Natural killer cell (primary cell): ENCODE measurements around the gene TRAF2. TPM values are rescaled to one million over a fixed set of nuclear protein-coding genes. Genes with fewer than 3 reads are reported as not detected.

ENCODE experiments used
- ATAC-seq, 3 donors: fragments of 150-1000 bp in 2 of 3; fragments of 200-7000 bp in 1 of 3; cut with Tn5 transposase; 1 replicate in 1 of 3; 2 replicates in 2 of 3; pipeline ENCODE4 v1.10.0; 2021; ENCODE audit warnings: mild to moderate bottlenecking in 2 of 3, moderate library complexity in 2 of 3
- DNase-seq, 2 donors: peaks; one replicate each; pipeline versions ENCODE4 v3.0.0 to v3.0.0-alpha.2; 2013 to 2021; ENCODE audit warnings: mixed read lengths in 1 of 2
- H3K27ac ChIP-seq: one replicate; pipeline ENCODE4 v1.5.1; 2013; ENCODE audit warnings: mild to moderate bottlenecking, low read length
- H3K27me3 ChIP-seq: one replicate; pipeline ENCODE4 v1.6.1; 2013; ENCODE audit warnings: low read length; ENCODE audit not compliant: control insufficient read depth, insufficient read depth
- H3K36me3 ChIP-seq: one replicate; pipeline ENCODE4 v1.6.1; 2013; ENCODE audit warnings: low read length; ENCODE audit not compliant: control insufficient read depth, insufficient read depth
- H3K4me1 ChIP-seq: one replicate; pipeline ENCODE4 v1.6.1; 2013; ENCODE audit warnings: low read length; ENCODE audit not compliant: control insufficient read depth, insufficient read depth
- H3K4me3 ChIP-seq: one replicate; pipeline ENCODE4 v1.5.1; 2013; ENCODE audit warnings: low read length
- H3K9me3 ChIP-seq: one replicate; pipeline ENCODE4 v1.6.1; 2013; ENCODE audit warnings: low read length; ENCODE audit not compliant: control insufficient read depth, insufficient read depth
- H3K27ac Mint-ChIP-seq, 2 donors: one replicate each; pipeline ENCODE4 v1.8.0; 2022; ENCODE audit warnings: mild to moderate bottlenecking in 2 of 2, mixed read lengths in 2 of 2, moderate library complexity in 1 of 2
- H3K27me3 Mint-ChIP-seq, 2 donors: one replicate each; pipeline ENCODE4 v1.8.0; 2022; ENCODE audit warnings: low read depth in 2 of 2, mixed read lengths in 2 of 2
- H3K36me3 Mint-ChIP-seq: one replicate; pipeline ENCODE4 v1.8.0; 2022; ENCODE audit warnings: mixed read lengths
- H3K4me1 Mint-ChIP-seq, 2 donors: one replicate each; pipeline ENCODE4 v1.8.0; 2022; ENCODE audit warnings: mixed read lengths in 2 of 2
- H3K4me3 Mint-ChIP-seq: one replicate; pipeline ENCODE4 v1.8.0; 2022; ENCODE audit warnings: mild to moderate bottlenecking, moderate library complexity, mixed read lengths
- H3K9me3 Mint-ChIP-seq, 2 donors: one replicate each; pipeline ENCODE4 v1.8.0; 2022; ENCODE audit warnings: mixed read lengths in 2 of 2
- WGBS: methylation state at CpG from one replicate; pipeline ENCODE4 v1.1.7; 2013; ENCODE audit warnings: missing lambda C conversion rate; ENCODE audit not compliant: insufficient coverage; 5-methylcytosine and 5-hydroxymethylcytosine counted together
- intact Hi-C: fragments of 100-400 bp; cut with micrococcal nuclease; formaldehyde crosslinking; loops from one replicate; pipeline ENCODE4 v1.14.2; 2022
- total RNA-seq, 4 donors: library from RNA; stranded (reverse); fragments of 120-200 nt in 1 of 4; gene quantifications; one replicate each; pipeline versions ENCODE4 v1.2.3 to v1.2.4, GENCODE V29; 2013 to 2022
- TF ChIP-seq, protein P1 (sequence below): fragments of 200-600 bp; IDR thresholded peaks from one replicate; pipeline ENCODE4 v1.8.0; 2022; ENCODE audit warnings: antibody characterized with exemption

Gene TRAF2
- total RNA-seq, 3 donors from 2014 or later (not counting 1 experiment from before 2014, with no cell fraction given), result 17.4 to 35.5 (median 25.0) TPM

DNA sequence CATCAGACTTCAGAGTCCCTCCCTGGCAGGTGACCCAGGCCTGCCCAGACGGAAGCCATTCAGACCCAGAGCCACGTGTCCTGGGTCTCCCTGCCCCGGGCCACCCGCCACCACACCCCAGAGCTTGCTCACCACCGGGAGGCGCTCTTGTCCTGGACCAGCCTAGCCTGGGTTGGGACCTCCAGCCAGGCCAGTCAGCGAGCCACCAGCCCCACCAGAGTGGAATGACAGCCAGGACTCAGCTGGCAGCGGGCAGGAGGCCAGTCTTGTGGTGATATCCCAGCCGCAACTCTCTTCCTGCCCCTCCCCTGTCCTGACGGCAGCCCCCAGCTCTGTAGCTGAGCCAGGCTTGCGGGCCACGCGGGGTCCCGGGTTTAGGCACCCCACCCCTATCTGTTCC lies 89.3 kb downstream of the TRAF2 start:
- Histone ChIP-seq H3K4me3 (peak overlapping the region; percentile 26), H3K9me3 (no peaks in the 10 kb centered on the region), H3K36me3 (no peaks in the 10 kb centered on the region), H3K27ac (peak overlapping the region; percentile 51), H3K27me3 (no peaks in the 10 kb centered on the region), H3K4me1 (peaks cover 59% of the 10 kb centered on the region)
- no peaks in the 10 kb centered on the region for H3K9me3 Mint-ChIP-seq
- ATAC-seq (peak; percentile 11 to 19 (median 17)), DNase-seq (peak in 1 of 2 donors; percentile 55)
- TF ChIP-seq, protein P1, sequence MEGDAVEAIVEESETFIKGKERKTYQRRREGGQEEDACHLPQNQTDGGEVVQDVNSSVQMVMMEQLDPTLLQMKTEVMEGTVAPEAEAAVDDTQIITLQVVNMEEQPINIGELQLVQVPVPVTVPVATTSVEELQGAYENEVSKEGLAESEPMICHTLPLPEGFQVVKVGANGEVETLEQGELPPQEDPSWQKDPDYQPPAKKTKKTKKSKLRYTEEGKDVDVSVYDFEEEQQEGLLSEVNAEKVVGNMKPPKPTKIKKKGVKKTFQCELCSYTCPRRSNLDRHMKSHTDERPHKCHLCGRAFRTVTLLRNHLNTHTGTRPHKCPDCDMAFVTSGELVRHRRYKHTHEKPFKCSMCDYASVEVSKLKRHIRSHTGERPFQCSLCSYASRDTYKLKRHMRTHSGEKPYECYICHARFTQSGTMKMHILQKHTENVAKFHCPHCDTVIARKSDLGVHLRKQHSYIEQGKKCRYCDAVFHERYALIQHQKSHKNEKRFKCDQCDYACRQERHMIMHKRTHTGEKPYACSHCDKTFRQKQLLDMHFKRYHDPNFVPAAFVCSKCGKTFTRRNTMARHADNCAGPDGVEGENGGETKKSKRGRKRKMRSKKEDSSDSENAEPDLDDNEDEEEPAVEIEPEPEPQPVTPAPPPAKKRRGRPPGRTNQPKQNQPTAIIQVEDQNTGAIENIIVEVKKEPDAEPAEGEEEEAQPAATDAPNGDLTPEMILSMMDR, result peak; percentile 44
- no peaks in the 10 kb centered on the region for H3K36me3 Mint-ChIP-seq
- intact Hi-C loops, result no loop called here
- H3K4me3 Mint-ChIP-seq, result peak overlapping the region; percentile 83
- peaks cover 6 to 39% of the 10 kb centered on the region in 2 donors for H3K4me1 Mint-ChIP-seq
- no peaks in the 10 kb centered on the region for H3K27me3 Mint-ChIP-seq
- peak overlapping the region; percentile 78 to 80 for H3K27ac Mint-ChIP-seq
- 10% methylated on average over 14 of the region's 14 CpGs for WGBS

Other genes with a start within 250 kb of the TRAF2 start
- under 1 TPM; 0.28 to 0.47 (median 0.29) TPM for gene EGFL7, start 223.6 kb upstream of the TRAF2 start, total RNA-seq
- 10 to 100 TPM; 10.3 to 19.4 (median 12.0) TPM for gene AGPAT2, start 199.1 kb upstream of the TRAF2 start, total RNA-seq
- gene DIPK1B, start 173.9 kb upstream of the TRAF2 start, total RNA-seq, result under 1 TPM in 2 of 3 donors, not detected in 1; 0.31 to 0.39 TPM
- not detected for gene LCN10, start 143.6 kb upstream of the TRAF2 start, total RNA-seq
- not detected for gene LCN6, start 138.0 kb upstream of the TRAF2 start, total RNA-seq
- not detected for gene LCN8, start 128.3 kb upstream of the TRAF2 start, total RNA-seq
- gene LCN15, start 122.0 kb upstream of the TRAF2 start, total RNA-seq, result not detected
- 10 to 100 TPM; 22.4 to 26.9 (median 26.6) TPM for gene TMEM141, start 95.2 kb upstream of the TRAF2 start, total RNA-seq
- under 1 TPM; 0.56 to 0.75 (median 0.65) TPM for gene CCDC183, start 90.2 kb upstream of the TRAF2 start, total RNA-seq
- gene RABL6, start 78.6 kb upstream of the TRAF2 start, total RNA-seq, result 10 to 100 TPM; 72.7 to 82.5 (median 75.9) TPM
- gene AJM1, start 44.0 kb upstream of the TRAF2 start, total RNA-seq, result 10 to 100 TPM; 26.6 to 35.6 (median 31.5) TPM
- gene PHPT1, start 37.1 kb upstream of the TRAF2 start, total RNA-seq, result 10 to 100 TPM; 63.5 to 69.8 (median 67.7) TPM
- 1 to 10 TPM; 4.6 to 6.5 (median 5.8) TPM for gene MAMDC4, start 34.2 kb upstream of the TRAF2 start, total RNA-seq
- gene EDF1, start 20.2 kb upstream of the TRAF2 start, total RNA-seq, result 100 to 1,000 TPM; 208 to 255 (median 227) TPM
- gene FBXW5, start 58.2 kb downstream of the TRAF2 start, total RNA-seq, result 100 to 1,000 TPM; 117 to 144 (median 136) TPM
- 1 to 10 TPM; 3.9 to 8.5 (median 7.3) TPM for gene C8G, start 58.7 kb downstream of the TRAF2 start, total RNA-seq
- gene LCN12, start 65.8 kb downstream of the TRAF2 start, total RNA-seq, result 10 to 100 TPM in 1 of 3 donors, 1 to 10 TPM in 2; 9.2 to 11.3 (median 9.8) TPM
- 100 to 1,000 TPM; 157 to 361 (median 296) TPM for gene PTGDS, start 91.0 kb downstream of the TRAF2 start, total RNA-seq
- 1 to 10 TPM; 4.9 to 8.4 (median 8.2) TPM for gene LCNL1, start 96.5 kb downstream of the TRAF2 start, total RNA-seq
- 100 to 1,000 TPM; 161 to 188 (median 161) TPM for gene PAXX, start 105.9 kb downstream of the TRAF2 start, total RNA-seq
- 100 to 1,000 TPM; 144 to 286 (median 161) TPM for gene CLIC3, start 110.1 kb downstream of the TRAF2 start, total RNA-seq
- 100 to 1,000 TPM; 356 to 416 (median 357) TPM for gene ABCA2, start 141.7 kb downstream of the TRAF2 start, total RNA-seq
- gene FUT7, start 145.6 kb downstream of the TRAF2 start, total RNA-seq, result 1 to 10 TPM in 2 of 3 donors, under 1 TPM in 1; 0.99 to 5.1 (median 3.9) TPM
- 1 to 10 TPM in 2 of 3 donors, under 1 TPM in 1; 0.87 to 5.6 (median 3.4) TPM for gene NPDC1, start 159.7 kb downstream of the TRAF2 start, total RNA-seq
- not detected for gene ENTPD2, start 167.5 kb downstream of the TRAF2 start, total RNA-seq
- 1 to 10 TPM in 2 of 3 donors, under 1 TPM in 1; 0.59 to 2.6 (median 1.0) TPM for gene SAPCD2, start 184.0 kb downstream of the TRAF2 start, total RNA-seq
- gene UAP1L1, start 191.0 kb downstream of the TRAF2 start, total RNA-seq, result 10 to 100 TPM; 10.5 to 25.8 (median 19.3) TPM
- 10 to 100 TPM; 75.1 to 99.4 (median 80.4) TPM for gene MAN1B1, start 200.5 kb downstream of the TRAF2 start, total RNA-seq
- gene DPP7, start 228.2 kb downstream of the TRAF2 start, total RNA-seq, result 100 to 1,000 TPM; 233 to 264 (median 251) TPM